ENCODE results near the gene ARGFX.
"Not testable (repeated sequence)": the region's sequence is repeated elsewhere in the genome, so short reads cannot be mapped to it uniquely, and the experiment has no call there.

Gene ARGFX

GRCh38 chr3:121581691-121582090 is 13.9 kb downstream of the ARGFX start:
- no peak for DNase-seq (ENCODE audit: low spot score)
- no peak for TF ChIP-seq CTCF (IDR thresholded peaks at IDR 0.05; ENCODE audit: extremely low read depth, missing control alignments)

DNA sequence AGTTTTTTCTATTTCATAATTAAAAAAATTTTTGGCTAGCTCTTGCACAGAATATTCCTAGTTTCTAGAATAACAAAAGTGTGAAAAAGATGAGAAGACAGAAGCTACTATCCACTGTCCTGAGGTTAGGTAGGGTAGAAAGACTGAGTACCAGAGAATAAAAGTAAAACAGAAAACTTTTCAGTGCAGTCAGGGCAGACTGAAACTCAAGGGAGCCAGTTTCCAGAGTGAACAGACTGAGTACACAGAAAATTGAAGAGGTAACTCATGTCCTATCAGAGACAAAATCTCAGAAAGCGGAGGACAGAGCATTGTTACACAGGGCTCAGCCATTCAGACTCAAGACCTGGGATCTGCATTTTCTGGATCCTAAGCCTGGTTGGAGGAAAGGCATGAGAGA is 16.7 kb downstream of the ARGFX start:
- no peak for TF ChIP-seq CTCF (IDR thresholded peaks at IDR 0.05; ENCODE audit: extremely low read depth, missing control alignments)
- no peak for DNase-seq (ENCODE audit: low spot score)

- TF ChIP-seq CTCF (IDR thresholded peaks at IDR 0.05; ENCODE audit: extremely low read depth, missing control alignments) = no peak
- DNase-seq (ENCODE audit: low spot score) = no peak
Observed at GRCh38 chr3:121592856-121593702, 25.3 kb downstream of the ARGFX start, which contains the start of gene FBXO40. FBXO40 (plus strand) TSS chr3:121593379; CDS start chr3:121620576, 27,197 bp downstream.

DNA sequence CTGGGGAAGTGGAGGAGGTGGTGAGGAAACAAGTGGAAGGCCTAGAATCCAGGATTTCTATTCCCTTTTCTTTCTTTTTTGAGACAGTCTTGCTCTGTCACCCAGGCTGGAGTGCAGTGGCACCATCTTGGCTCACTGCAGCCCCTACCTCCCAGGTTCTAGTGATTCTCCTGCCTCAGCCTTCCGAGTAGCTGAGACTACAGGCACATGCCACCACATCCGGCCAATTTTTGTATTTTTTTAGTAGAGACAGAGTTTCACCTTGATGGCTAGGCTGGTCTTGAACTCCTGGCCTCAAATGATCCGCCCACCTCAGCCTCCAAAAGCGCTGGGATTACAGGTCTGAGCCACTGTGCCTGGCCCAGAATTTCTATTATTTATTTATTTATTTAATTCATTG is 26.1 kb downstream of the ARGFX start:
- not testable (repeated sequence) for DNase-seq (ENCODE audit: low spot score)

- no peak for DNase-seq (ENCODE audit: low spot score)
- TF ChIP-seq CTCF (IDR thresholded peaks at IDR 0.05; ENCODE audit: extremely low read depth, missing control alignments) = no peak
Observed at GRCh38 chr3:121594850-121595249, 27.1 kb downstream of the ARGFX start.

GRCh38 chr3:121595765-121596406 is 28.1 kb downstream of the ARGFX start:
- no peak for TF ChIP-seq CTCF (IDR thresholded peaks at IDR 0.05; ENCODE audit: extremely low read depth, missing control alignments)
- DNase-seq (ENCODE audit: low spot score) = no peak

DNA sequence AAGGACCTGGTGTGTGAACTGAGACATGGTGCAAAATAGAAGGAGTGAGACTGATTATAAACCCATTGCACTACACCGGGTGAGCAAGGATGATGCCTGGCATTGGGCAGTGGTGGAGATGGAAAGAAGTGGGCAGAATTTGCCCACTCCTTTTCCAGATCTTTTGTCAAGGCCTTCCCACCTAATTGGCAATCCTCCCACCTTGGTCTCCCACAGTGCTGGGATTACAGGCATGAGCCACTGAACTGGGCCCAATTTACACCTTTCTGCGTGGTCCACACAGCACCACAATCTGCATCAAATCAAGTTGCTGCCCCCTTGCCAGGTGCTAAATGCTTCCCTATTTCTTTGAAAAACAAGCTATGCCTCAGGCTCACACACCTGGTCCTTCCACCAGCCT is 30.8 kb downstream of the ARGFX start:
- TF ChIP-seq CTCF (IDR thresholded peaks at IDR 0.05; ENCODE audit: extremely low read depth, missing control alignments) = no peak

DNA sequence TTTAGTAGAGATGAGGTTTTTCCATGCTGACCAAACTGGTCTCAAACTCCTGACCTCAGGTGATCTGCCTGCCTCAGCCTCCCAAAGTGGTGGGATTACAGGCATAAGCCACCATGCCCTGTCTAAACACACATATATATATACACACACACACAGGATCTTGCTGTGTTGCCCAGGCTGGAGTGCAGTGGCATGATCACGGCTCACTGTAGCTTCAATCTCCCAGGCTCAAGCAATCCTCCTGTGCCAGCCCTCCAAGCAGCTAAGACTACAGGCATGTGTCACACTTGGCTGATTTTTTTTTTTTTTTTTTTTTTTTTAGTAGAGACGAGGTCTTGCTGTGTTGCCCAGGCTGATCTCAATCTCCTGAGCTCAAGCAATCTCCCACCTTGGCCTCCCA is 32.2 kb downstream of the ARGFX start:
- not testable (repeated sequence) for DNase-seq (ENCODE audit: low spot score)

More for the DNA sequence above, 30.8 kb downstream of the ARGFX start:
- no peak for DNase-seq (ENCODE audit: low spot score)

Data from GM20000 (cell line).